A673 (cell line): Measurements from ENCODE around the gene PSMD8.

Experiments used
- CTCF ChIP-seq: fragments of 300-800, 200-600 bp; sonication (generic); conservative IDR thresholded peaks from 2 replicates; pipeline ENCODE4 v1.5.1; 2017; ENCODE audit warnings: low read depth, mild to moderate bottlenecking, antibody characterized with exemption, low read length, moderate library complexity, mixed read lengths
- EZH2 ChIP-seq: fragments of 200-600 bp; sonication (generic); IDR thresholded peaks from 2 replicates; pipeline ENCODE4 v1.6.1; 2017; ENCODE audit warnings: borderline replicate concordance, low read depth, mild to moderate bottlenecking, mixed read lengths, antibody characterized with exemption, low read length; ENCODE audit not compliant: poor library complexity, severe bottlenecking

- TF ChIP-seq CTCF (no peak), EZH2 (no peak)
These were observed 47.5 kb downstream of the PSMD8 start for GRCh38 chr19:38421856-38422255.
